Stimulated activated naive CD4-positive, alpha-beta T cell treated with Interleukin-2 at 50 U/mL for 16 hours (primary cell): ENCODE data around the gene ATF6.
A peak's percentile ranks its signal among the peaks of the same experiment; 100 is the strongest.

Experiments
- DNase-seq: peaks from one replicate; lab custom pipeline; 2025; lab: John Stamatoyannopoulos, UW

Gene ATF6

GRCh38 chr1:161941726-161942436 is 175.8 kb downstream of the ATF6 start:
- no peak for DNase-seq

GRCh38 chr1:161943737-161944136 is 177.6 kb downstream of the ATF6 start:
- DNase-seq, result no peak

DNA sequence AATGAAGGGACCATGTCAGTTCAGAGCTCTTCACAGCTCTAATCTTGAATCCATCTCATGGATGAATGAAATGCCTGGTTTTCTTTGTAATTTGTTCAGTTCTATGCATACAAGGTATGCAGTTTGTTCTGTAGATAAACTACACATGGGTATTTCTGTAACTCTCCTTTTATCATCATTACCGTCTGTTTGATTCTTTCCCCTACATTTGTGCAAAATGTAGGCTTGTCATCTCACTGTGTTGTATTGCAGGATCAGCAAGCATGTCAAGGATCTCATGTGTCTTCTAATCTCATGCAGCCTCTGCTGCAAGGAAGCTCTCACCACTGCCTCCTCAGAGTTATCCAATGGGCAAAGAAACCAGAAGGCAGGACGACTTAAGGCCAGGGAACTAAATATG is 178.3 kb downstream of the ATF6 start:
- DNase-seq, result no peak

GRCh38 chr1:161945306-161946060 is 179.4 kb downstream of the ATF6 start:
- no peak for DNase-seq

DNA sequence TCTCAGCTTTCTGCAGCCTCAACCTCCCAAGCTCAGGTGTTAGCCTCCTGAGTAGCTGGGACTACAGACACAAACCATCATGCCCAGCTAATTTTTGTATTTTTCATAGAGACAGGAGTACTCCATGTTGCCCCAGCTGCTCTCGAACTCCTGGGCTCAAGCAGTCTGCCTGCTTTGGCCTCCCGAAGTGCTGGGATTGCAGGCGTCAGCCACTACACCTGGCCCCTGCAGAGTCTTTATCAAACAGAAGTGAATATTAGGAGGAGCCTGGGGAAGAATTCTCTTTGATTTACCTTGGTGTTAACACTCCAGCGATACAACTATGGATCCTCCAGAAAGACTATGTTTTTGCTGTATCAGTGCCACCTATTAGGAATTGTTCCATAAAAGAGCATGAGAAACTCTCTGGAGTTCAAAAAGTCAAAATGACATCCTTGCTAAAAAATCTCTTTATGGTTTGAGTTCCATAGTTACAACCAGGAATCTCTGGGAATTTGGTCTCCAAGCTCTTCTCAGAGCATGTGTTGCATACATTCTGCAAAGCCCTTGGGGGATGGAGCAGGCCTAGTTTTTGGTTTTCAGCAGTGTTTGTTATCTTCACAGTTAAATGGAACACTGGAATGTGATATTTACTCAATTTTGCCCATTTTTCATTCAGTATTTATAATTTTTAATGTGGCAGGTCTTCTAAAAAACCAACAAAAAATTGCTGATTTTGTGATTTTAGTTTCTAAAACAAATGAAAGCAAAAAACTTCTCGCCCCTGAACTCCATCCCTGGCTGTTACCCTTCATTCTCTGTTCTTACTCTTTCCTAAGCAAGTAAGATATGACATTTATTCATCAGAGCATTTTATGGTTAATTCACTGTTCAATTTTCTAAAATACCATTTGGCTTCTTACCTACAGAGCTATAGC is 180.2 kb downstream of the ATF6 start:
- DNase-seq, result no peak

DNA sequence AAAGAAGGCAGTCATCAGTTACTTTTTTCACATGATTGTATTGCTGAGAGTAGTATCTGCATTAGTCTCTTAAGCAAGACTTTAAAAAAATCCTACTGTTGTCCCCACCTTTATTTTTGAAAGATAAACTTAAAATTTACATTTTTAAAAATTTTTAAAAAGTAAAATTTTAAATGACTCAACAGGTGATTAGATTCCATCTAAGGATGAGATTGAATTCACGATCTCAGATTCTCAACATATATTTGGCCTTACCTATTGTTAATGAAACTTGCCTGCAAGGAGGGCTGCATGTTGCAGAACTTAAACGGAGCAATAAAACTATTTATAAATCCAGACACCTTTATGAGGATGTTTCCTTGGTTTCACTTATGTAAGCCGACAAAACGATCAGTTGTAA is 182.3 kb downstream of the ATF6 start:
- no peak for DNase-seq

GRCh38 chr1:161949548-161949947 is 183.4 kb downstream of the ATF6 start:
- no peak for DNase-seq

DNA sequence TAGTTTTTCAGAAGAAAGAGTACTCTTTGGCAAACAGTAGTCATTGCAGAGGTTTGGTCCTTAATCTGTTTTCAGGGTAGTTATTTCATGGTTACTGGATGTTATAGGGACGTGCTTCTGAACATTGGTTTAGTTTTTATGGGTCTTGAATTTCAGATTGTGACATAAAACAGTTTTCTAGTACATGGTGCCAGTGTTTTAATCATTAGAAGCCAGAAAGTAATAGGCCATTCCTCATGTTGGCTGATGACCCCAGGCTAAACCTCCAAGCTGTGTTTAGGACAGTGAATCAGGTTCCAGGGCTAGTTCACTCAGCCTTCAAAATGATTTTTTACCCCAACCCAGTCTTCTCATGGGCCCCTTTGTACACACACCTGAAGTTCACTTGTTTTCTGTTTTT is 184.3 kb downstream of the ATF6 start:
- DNase-seq, result no peak

DNA sequence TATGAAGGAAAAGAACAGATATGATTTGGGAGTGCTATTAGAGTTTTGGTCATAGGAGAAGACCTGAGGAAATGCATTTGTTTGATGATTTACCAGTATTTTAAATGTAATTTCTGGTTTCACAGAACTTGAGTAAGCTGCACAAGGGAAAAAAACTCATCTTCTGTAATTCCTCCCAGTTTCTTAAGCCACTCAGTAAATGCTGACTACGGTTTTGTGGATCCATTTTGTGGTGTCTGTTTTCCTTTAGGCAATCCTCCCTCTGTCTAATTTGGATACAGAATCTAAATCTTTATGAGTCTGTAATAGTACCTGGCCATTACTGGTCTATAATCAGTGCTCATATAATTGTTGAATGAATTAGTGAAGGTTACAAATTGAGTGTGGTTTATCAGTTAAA is 185.5 kb downstream of the ATF6 start:
- no peak for DNase-seq

- no peak for DNase-seq
Observed at GRCh38 chr1:161952607-161953172, 186.6 kb downstream of the ATF6 start.

DNA sequence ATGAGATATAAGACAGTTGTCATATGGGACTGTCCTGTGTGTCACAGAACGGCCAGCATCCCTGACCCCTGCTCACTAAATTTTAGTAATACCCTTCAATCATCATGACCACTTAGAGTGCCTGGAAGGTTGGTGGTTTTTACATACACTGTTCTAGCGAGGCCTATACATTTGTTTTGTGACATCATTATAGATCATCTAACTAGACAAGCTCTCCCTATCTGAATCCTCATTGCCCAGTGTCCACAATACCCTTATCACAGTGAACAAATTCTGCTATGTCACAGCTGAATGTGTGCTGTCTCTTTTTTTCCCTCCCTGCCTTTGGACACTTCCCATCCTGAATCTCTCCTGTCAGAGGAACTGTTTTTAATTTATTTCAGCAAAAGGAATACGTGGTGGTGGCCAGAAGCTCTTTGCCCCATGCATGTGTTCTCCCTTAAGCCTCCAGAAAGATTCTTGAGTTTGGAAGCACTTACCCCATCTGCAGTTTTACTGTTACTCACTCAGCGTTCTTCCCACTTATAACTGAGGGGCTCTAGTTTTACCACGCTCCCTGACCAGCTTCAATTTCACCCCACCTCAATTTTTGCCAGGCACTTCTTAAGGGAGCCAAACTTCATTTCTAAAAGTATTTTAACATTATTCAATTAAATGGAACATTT is 187.3 kb downstream of the ATF6 start:
- DNase-seq, result no peak

DNA sequence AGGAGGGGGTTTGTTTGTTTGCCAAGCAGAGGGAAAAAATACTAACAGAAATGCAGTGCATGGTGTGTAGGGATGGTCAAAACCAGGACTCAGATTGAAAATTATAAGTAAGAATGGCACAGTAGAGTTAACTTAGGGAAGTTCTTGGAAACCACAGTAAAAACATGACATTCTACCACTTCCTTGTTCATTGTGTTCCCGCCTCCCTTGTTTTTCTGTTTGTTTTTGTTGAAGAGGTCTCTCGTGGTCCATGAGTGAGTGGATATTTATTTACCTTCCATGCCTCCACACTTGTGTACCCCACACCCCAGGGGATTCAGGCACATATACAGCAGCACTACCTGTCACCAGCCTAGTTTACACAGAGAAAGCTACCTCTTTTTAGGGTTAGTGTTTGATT is 187.9 kb downstream of the ATF6 start:
- no peak for DNase-seq

DNA sequence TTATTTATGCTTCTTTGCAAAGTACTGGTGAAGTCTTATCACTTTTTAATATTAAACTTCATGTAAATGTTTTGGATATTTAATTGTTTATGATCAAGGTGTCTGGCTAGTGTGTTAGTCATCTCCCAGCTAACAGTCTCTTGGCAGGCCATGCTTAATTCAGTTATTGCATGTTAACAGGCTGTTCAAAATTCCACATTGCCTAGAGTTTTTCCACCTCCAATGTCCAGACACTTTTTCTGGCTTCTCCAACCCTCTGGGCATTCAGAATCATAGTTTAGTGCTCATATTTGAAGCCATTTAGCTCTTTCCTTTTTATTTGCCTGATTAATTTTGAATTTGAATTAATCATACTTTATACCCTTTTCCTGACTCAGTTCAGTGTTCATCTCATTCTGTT is 188.3 kb downstream of the ATF6 start:
- DNase-seq, result no peak

DNA sequence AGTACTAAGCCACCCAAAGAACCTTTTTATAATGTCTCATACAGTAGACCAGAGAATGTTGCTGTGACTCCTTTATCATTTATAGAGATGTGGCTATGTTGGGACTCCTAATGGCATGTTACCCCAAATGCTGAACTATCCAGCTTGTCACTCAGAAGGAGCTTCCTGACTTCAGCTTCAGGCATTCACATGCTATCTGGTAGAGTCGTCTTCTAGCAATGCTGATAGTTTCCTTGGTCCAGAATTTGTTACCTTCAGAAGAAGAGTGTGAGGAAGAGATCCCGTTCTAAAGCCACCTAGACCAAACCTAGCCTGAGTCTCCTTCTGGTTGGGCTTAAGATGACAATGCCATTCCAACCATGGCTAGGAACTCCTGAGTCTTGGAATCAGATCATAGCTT is 189.5 kb downstream of the ATF6 start:
- DNase-seq, result no peak

- DNase-seq, result no peak
Observed at GRCh38 chr1:161956097-161956496, 190.0 kb downstream of the ATF6 start.

GRCh38 chr1:161956930-161957329 is 190.8 kb downstream of the ATF6 start:
- no peak for DNase-seq

DNA sequence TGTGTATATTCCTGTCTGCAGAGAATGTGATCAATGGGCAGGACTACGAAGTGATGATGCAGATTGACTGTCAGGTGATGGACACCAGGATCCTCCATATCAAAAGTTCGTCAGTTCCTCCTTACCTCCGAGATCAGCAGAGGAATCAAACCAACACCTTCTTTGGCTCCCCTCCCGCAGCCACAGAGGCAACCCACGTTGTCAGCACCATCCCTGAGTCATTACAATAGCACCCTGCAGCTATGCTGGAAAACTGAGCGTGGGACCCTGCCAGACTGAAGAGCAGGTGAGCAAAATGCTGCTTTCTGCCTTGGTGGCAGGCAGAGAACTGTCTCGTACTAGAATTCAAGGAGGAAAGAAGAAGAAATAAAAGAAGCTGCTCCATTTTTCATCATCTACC is 192.3 kb downstream of the ATF6 start:
- DNase-seq, result no peak

DNA sequence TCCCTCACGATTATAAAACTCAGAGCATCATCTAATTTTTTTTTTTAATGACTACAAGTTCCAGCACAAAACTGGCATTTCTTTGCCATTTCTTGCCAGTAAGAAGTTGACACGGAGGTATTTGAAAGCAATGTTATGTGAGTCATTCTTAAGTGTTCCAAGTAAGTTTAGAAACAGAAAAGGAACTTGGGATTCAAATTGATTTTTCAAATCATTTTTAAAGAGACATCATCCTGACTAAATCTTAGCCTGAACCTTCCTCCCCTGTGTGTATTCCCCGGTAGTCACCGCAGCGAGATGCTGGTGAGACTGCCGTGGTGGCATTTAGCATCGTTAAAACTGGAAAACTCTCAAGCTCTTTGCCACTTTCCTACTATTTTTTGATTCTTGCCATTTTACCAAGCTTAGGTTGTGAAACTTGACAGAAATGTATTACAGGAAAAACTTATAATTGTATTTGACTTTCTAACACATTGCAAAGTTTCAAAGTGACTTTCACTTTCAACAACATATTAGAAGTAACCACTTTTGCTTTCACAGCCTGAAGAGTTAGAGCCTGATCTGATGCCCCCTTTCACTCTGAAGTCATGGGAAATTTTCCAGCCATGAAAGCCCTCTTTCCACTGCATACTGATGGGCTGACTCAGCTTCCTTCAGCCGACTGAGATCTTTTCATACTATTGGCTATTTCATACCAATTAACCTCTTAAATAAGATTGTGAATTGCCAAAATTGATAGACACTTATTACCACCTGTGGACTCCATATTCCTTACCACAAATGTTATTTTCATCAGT is 196.2 kb downstream of the ATF6 start:
- peak; percentile 20 for DNase-seq

GRCh38 chr1:161966067-161966466 is 199.9 kb downstream of the ATF6 start:
- no peak for DNase-seq

DNA sequence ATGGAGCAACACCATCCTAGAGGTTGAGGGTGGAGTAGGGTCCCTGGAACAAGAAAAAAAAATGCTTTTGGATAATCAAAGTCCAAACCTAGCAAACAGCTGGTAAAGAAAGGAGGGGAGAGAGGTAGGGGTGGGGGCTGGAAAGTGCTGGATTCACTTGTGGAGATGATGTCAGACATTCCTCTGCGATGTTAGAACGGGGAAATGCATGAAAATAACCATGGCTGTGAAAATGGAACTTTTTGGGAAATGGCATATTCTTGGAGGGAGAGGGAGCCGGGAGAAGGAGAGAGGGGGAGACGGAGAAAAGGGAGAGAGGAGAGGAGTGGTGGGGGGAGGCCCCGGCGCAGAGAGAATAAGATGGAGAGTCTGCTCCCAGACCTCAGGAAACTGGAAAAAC is 203.9 kb downstream of the ATF6 start:
- DNase-seq, result no peak

- no peak for DNase-seq
Observed at GRCh38 chr1:161970633-161971032, 204.5 kb downstream of the ATF6 start.
